ENCODE measurements around the gene OMP. TPM values are rescaled to one million over a fixed set of nuclear protein-coding genes. Genes with fewer than 3 reads are reported as not detected.

The OMP gene
- total and polyA plus RNA-seq, 4 donors, result 0.33 to 0.56 TPM; not detected in 2

DNA sequence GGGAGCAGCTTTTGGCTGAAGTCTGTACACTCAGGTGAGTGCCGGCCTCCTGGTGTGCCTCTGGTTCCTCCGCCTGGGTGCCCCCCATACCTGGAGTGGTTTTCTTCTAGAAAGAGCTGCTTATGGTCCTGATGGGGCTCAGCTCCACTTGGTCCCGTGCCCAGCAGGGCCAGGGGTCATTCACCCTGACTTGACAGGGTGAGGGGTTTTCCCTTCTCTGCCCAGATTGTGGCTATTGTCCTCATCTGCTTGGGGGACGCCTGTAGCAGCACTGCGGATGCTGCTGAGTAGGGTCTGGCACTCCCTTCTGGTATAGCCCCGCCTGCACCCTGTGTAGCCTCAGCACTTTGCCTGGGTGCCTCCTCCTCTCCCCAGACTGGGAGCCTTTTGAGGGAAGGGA, 8.2 kb downstream of the OMP start:
- Histone ChIP-seq H3K27ac (ENCODE audit: low read depth, low read length) (no peak overlapping the region), H3K4me3 (ENCODE audit: low read depth, low read length) (no peak overlapping the region), H3K36me3 (ENCODE audit: control insufficient read depth, insufficient read depth, low read length) (peaks cover 40% of the 10 kb centered on the region), H3K9me3 (ENCODE audit: control insufficient read depth, insufficient read depth, low read length) (no peaks in the 10 kb centered on the region), H3K4me1 (ENCODE audit: control insufficient read depth, insufficient read depth, low read length) (peaks cover 50% of the 10 kb centered on the region), H3K27me3 (ENCODE audit: control insufficient read depth, insufficient read depth, low read length) (no peaks in the 10 kb centered on the region)
- WGBS (ENCODE audit: insufficient coverage), result 74% methylated on average over 5 of the region's 6 CpGs
- DNase-seq (ENCODE audit: low read depth in 4 of 6, low spot score in 6 of 6), result no peak

DNA sequence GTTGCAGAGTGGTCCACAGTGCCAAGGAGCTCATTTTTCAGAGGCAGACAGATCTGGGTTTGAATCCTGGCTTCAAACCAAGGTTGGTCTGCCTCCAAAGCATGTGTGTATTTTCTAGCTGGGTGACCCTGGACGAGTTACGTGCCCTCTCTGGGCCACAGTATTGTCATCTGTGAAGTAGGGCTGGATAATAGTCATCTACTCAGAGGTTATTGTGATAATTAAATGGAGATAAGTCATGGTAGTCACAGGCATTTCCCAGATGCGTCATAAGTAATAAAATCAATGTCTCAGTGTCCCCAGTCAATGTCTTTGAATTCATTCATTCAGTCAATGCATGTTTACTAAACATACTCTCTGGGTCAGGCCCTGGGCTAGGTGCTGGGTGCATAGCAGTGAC, 8.6 kb downstream of the OMP start:
- Histone ChIP-seq H3K27me3 (ENCODE audit: control insufficient read depth, insufficient read depth, low read length) (no peaks in the 10 kb centered on the region), H3K9me3 (ENCODE audit: control insufficient read depth, insufficient read depth, low read length) (no peaks in the 10 kb centered on the region), H3K4me1 (ENCODE audit: control insufficient read depth, insufficient read depth, low read length) (peaks cover 48% of the 10 kb centered on the region), H3K4me3 (ENCODE audit: low read depth, low read length) (no peak overlapping the region), H3K27ac (ENCODE audit: low read depth, low read length) (no peak overlapping the region), H3K36me3 (ENCODE audit: control insufficient read depth, insufficient read depth, low read length) (peaks cover 42% of the 10 kb centered on the region)
- DNase-seq (ENCODE audit: low read depth in 4 of 6, low spot score in 6 of 6), result peak in 1 of 6 donors; percentile 19
- 60% methylated on average over 2 of the region's 3 CpGs for WGBS (ENCODE audit: insufficient coverage)

DNA sequence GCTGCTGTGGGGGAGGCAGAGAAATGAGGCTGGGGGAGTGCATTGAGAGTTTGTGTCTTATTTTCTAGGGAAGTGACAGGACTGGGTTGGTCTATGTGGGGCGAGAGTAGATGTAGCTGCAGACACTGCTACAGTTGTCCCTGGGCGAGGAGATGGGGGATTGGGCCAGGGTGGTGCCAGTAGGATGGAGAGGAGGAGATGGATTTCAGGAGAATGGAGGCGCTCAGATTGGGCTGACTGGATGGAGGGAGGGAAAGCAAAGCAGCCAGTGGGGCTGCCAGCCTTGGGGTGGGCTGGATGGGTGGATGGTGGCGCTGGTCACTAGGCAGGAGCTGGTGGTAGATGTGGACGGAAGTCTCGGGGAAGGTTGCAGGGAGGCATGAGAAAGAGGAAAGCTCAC, 9.3 kb downstream of the OMP start:
- Histone ChIP-seq H3K36me3 (ENCODE audit: control insufficient read depth, insufficient read depth, low read length) (peaks cover 39% of the 10 kb centered on the region), H3K4me3 (ENCODE audit: low read depth, low read length) (no peak overlapping the region), H3K27ac (ENCODE audit: low read depth, low read length) (no peak overlapping the region), H3K4me1 (ENCODE audit: control insufficient read depth, insufficient read depth, low read length) (peaks cover 48% of the 10 kb centered on the region), H3K27me3 (ENCODE audit: control insufficient read depth, insufficient read depth, low read length) (no peaks in the 10 kb centered on the region), H3K9me3 (ENCODE audit: control insufficient read depth, insufficient read depth, low read length) (no peaks in the 10 kb centered on the region)
- DNase-seq (ENCODE audit: low read depth in 4 of 6, low spot score in 6 of 6), result no peak
- WGBS (ENCODE audit: insufficient coverage), result 94% methylated on average over 6 of the region's 6 CpGs

DNA sequence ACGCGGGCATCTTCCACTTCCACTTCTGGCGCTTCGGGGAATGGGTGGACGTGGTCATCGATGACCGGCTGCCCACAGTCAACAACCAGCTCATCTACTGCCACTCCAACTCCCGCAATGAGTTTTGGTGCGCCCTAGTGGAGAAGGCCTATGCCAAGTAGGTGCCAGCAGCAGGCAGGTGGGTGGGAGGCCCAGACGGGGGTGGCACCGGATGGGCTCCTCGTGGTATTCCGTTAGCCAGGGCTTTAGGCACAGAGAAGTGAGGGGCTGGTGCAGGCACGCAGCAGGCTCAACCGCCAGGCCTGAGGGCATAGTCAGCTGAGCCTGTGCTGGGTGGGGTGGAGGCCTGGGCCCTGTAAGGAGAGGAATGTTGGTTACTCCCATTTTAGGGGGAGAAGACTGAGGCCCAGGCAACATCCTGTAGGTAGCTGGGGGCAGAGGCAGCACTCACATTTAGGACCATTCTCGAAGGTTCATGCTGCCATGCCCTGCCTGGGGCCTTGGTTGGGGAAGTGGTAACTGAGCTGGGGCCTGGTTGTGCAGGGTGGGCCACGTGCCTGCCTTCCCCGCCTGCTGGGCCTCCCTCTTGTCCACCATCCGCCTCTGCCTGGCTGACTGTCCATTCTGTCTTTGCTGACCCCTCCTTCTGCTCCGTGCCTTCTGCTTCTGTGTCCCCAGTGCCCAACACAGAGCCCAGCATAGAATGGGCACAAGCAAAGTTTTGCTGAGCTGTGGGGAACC, 10.2 kb downstream of the OMP start:
- no peak for DNase-seq (ENCODE audit: low read depth in 4 of 6, low spot score in 6 of 6)
- 89% methylated on average over 19 of the region's 20 CpGs for WGBS (ENCODE audit: insufficient coverage)
- Histone ChIP-seq H3K4me3 (ENCODE audit: low read depth, low read length) (no peak overlapping the region), H3K27ac (ENCODE audit: low read depth, low read length) (no peak overlapping the region), H3K9me3 (ENCODE audit: control insufficient read depth, insufficient read depth, low read length) (no peaks in the 10 kb centered on the region), H3K4me1 (ENCODE audit: control insufficient read depth, insufficient read depth, low read length) (peaks cover 49% of the 10 kb centered on the region), H3K36me3 (ENCODE audit: control insufficient read depth, insufficient read depth, low read length) (peaks cover 35% of the 10 kb centered on the region), H3K27me3 (ENCODE audit: control insufficient read depth, insufficient read depth, low read length) (no peaks in the 10 kb centered on the region)

DNA sequence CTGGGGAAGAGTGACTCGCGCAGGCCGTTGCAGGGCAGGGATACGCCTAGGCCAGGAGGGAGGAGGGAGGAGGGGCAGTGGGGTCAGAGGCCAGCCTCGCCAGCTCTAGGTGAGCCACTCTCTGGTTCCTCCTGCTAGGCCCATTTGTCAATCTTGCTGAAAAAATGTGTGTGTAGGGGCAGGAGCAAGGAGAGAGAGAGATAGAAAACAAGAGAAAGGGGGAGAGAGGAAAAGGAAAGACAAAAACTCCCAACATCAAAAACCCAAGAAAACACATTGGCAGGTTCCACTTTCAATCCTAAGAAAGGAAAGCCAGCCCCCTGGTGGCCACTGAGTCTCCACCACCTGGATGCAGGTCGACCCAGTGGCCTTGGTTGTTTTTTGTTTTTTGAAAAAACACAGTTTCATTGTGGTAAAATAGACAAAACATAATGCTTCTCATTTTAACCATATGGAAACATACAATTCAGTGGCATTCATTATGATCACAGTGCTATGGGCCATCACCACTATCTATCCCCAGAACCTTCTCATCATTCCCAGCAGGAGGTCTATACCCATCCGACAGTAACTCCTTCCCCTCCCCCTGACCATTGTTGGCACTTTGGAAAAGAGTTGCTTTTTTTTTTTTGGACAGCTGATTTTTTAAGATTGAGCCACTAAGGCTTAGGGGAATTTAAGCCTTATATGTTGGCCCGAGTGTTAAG, 10.9 kb downstream of the OMP start:
- Histone ChIP-seq H3K27ac (ENCODE audit: low read depth, low read length) (no peak overlapping the region), H3K36me3 (ENCODE audit: control insufficient read depth, insufficient read depth, low read length) (peaks cover 42% of the 10 kb centered on the region), H3K9me3 (ENCODE audit: control insufficient read depth, insufficient read depth, low read length) (no peaks in the 10 kb centered on the region), H3K4me3 (ENCODE audit: low read depth, low read length) (no peak overlapping the region), H3K4me1 (ENCODE audit: control insufficient read depth, insufficient read depth, low read length) (peaks cover 48% of the 10 kb centered on the region), H3K27me3 (ENCODE audit: control insufficient read depth, insufficient read depth, low read length) (no peaks in the 10 kb centered on the region)
- peak in 2 of 6 donors; percentile 29 to 35 for DNase-seq (ENCODE audit: low read depth in 4 of 6, low spot score in 6 of 6)
- 76% methylated on average over 4 of the region's 8 CpGs for WGBS (ENCODE audit: insufficient coverage)

DNA sequence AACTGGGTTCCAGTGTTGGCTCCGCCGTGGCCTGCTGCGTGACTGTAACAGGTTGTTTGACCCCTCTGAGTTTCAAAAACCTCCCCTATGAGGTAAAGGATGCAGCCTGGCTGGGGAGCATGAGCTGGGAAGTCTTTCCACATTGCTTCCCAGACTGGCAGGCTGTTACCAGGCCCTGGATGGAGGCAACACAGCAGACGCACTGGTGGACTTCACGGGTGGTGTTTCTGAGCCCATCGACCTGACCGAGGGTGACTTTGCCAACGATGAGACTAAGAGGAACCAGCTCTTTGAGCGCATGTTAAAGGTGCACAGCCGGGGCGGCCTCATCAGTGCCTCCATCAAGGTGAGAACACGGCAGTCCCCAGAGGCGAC, 11.4 kb downstream of the OMP start:
- no peak overlapping the region for H3K27ac ChIP-seq (ENCODE audit: low read depth, low read length)
- 96% methylated on average over 10 of the region's 13 CpGs for WGBS (ENCODE audit: insufficient coverage)
- no peak for DNase-seq (ENCODE audit: low read depth in 4 of 6, low spot score in 6 of 6)

DNA sequence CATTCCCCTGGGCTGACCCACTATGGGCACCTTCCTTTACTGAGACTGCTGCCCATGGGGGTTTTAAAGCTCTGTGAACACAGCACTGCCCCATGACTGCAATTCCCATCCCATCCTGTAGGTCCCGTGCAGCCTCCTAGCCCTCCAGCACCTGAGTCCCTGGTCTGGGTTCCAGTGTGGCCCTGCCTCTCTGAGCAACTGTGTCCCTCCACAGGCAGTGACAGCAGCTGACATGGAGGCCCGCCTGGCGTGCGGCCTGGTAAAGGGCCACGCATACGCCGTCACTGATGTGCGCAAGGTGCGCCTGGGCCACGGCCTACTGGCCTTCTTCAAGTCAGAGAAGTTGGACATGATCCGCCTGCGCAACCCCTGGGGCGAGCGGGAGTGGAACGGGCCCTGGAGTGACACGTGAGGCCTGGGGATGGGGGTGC, 12.6 kb downstream of the OMP start:
- WGBS (ENCODE audit: insufficient coverage), result 97% methylated on average over 16 of the region's 16 CpGs
- peaks cover 39% of the 10 kb centered on the region for H3K4me1 ChIP-seq (ENCODE audit: control insufficient read depth, insufficient read depth, low read length)

More for the DNA sequence above, 11.4 kb downstream of the OMP start:
- Histone ChIP-seq H3K9me3 (ENCODE audit: control insufficient read depth, insufficient read depth, low read length) (no peaks in the 10 kb centered on the region), H3K4me3 (ENCODE audit: low read depth, low read length) (no peak overlapping the region), H3K36me3 (ENCODE audit: control insufficient read depth, insufficient read depth, low read length) (peaks cover 47% of the 10 kb centered on the region), H3K27me3 (ENCODE audit: control insufficient read depth, insufficient read depth, low read length) (no peaks in the 10 kb centered on the region), H3K4me1 (ENCODE audit: control insufficient read depth, insufficient read depth, low read length) (peaks cover 48% of the 10 kb centered on the region)

DNA sequence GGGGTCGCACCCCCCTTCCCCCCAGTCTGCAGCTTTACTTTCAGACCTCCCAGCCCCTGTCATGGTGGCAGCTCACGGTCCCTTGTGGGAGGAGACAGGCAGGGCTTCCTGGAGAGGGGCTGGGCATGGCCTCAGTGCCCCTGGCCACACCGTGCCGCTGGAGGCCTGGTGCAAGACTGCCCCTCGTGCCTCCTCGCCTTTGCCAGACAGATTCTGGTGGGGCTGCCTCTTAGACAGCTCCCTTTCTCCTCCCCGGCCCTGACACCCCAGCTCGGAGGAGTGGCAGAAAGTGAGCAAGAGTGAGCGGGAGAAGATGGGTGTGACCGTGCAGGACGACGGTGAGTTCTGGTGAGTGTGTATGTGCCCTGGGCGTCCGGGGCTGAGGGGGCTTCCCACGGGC, 13.3 kb downstream of the OMP start:
- DNase-seq (ENCODE audit: low read depth in 4 of 6, low spot score in 6 of 6), result no peak
- H3K4me3 ChIP-seq (ENCODE audit: low read depth, low read length), result no peak overlapping the region
- peaks cover 32% of the 10 kb centered on the region for H3K4me1 ChIP-seq (ENCODE audit: control insufficient read depth, insufficient read depth, low read length)
- no peaks in the 10 kb centered on the region for H3K27me3 ChIP-seq (ENCODE audit: control insufficient read depth, insufficient read depth, low read length)
- H3K27ac ChIP-seq (ENCODE audit: low read depth, low read length), result no peak overlapping the region
- 95% methylated on average over 5 of the region's 15 CpGs for WGBS (ENCODE audit: insufficient coverage)
- peaks cover 64% of the 10 kb centered on the region for H3K36me3 ChIP-seq (ENCODE audit: control insufficient read depth, insufficient read depth, low read length)
- H3K9me3 ChIP-seq (ENCODE audit: control insufficient read depth, insufficient read depth, low read length), result no peaks in the 10 kb centered on the region

More for the DNA sequence above, 12.6 kb downstream of the OMP start:
- Histone ChIP-seq H3K27me3 (ENCODE audit: control insufficient read depth, insufficient read depth, low read length) (no peaks in the 10 kb centered on the region), H3K9me3 (ENCODE audit: control insufficient read depth, insufficient read depth, low read length) (no peaks in the 10 kb centered on the region), H3K27ac (ENCODE audit: low read depth, low read length) (no peak overlapping the region), H3K4me3 (ENCODE audit: low read depth, low read length) (no peak overlapping the region), H3K36me3 (ENCODE audit: control insufficient read depth, insufficient read depth, low read length) (peaks cover 56% of the 10 kb centered on the region)
- DNase-seq (ENCODE audit: low read depth in 4 of 6, low spot score in 6 of 6), result no peak

DNA sequence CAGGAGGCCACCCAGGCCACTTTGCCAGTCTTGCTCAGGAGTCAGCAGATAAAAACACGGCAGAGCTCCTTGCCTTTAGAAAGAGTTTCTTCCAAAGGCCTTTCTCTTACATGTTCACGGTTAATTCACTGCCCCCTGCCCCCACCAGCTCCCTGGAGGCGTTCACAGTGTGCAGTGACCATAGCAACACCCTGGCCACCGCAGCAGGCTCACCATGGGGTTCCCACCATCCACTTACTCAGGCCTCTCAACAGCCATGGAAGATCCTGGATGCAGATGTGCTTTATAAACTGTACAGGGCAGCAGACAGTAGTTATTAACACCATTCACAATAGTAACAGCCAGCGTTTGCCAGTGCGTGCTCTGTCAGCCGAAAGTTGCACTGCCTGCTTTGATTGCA, 14.9 kb downstream of the OMP start:
- no peaks in the 10 kb centered on the region for H3K27me3 ChIP-seq (ENCODE audit: control insufficient read depth, insufficient read depth, low read length)
- 22% methylated on average over 6 of the region's 7 CpGs for WGBS (ENCODE audit: insufficient coverage)

DNA sequence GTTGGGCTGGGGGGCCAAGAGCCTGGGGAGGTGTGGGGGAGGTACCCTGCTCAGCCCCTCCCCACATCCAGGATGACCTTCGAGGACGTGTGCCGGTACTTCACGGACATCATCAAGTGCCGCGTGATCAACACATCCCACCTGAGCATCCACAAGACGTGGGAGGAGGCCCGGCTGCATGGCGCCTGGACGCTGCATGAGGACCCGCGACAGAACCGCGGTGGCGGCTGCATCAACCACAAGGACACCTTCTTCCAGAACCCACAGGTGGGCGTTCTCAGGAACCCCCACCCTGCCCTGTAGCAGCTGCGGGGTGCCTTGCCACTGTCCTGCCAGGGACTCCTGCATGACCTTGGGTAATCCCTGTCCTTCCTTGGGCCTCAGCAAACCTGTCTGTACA, 15.4 kb downstream of the OMP start:
- no peaks in the 10 kb centered on the region for H3K9me3 ChIP-seq (ENCODE audit: control insufficient read depth, insufficient read depth, low read length)
- H3K4me1 ChIP-seq (ENCODE audit: control insufficient read depth, insufficient read depth, low read length), result peaks cover 25% of the 10 kb centered on the region
- H3K27me3 ChIP-seq (ENCODE audit: control insufficient read depth, insufficient read depth, low read length), result no peaks in the 10 kb centered on the region
- peaks cover 78% of the 10 kb centered on the region for H3K36me3 ChIP-seq (ENCODE audit: control insufficient read depth, insufficient read depth, low read length)
- WGBS (ENCODE audit: insufficient coverage), result 94% methylated on average over 16 of the region's 17 CpGs
- DNase-seq (ENCODE audit: low read depth in 4 of 6, low spot score in 6 of 6), result no peak
- no peak overlapping the region for H3K27ac ChIP-seq (ENCODE audit: low read depth, low read length)
- no peak overlapping the region for H3K4me3 ChIP-seq (ENCODE audit: low read depth, low read length)

More for the DNA sequence above, 14.9 kb downstream of the OMP start:
- Histone ChIP-seq H3K36me3 (ENCODE audit: control insufficient read depth, insufficient read depth, low read length) (peaks cover 78% of the 10 kb centered on the region), H3K4me3 (ENCODE audit: low read depth, low read length) (no peak overlapping the region), H3K4me1 (ENCODE audit: control insufficient read depth, insufficient read depth, low read length) (peaks cover 29% of the 10 kb centered on the region), H3K27ac (ENCODE audit: low read depth, low read length) (no peak overlapping the region), H3K9me3 (ENCODE audit: control insufficient read depth, insufficient read depth, low read length) (no peaks in the 10 kb centered on the region)
- DNase-seq (ENCODE audit: low read depth in 4 of 6, low spot score in 6 of 6), result peak in 2 of 6 donors; percentile 18 to 22

Measured in spinal cord (tissue), 10 donors.